AG08395 (cell line): ENCODE data around the gene PATJ.
"Not testable (repeated sequence)": the region's sequence is repeated elsewhere in the genome, so short reads cannot be mapped to it uniquely, and the experiment has no call there.

Experiments used
- DNase-seq: peaks from one replicate; pipeline ENCODE4 v3.0.0; 2012; ENCODE audit warnings: mixed read lengths, low spot score

The PATJ gene

DNA sequence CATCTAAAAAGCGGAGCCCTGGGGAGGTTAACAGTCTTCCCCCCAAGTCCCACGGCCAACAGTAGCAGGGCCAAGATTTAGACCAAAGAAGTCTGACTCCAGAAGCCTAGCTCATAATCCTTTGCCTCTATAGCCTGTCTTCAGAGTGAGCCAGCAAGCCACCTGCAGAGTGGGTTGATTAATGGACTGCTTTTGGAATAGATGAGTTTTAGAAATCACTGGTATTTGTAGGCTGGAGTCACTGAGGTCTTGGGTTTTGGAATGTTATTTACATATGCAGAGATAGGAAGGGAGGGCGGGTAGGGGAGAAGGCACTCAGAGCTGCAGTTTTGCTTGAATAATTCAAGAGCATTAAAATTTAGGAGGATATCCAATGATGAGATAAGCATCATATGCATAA is 361.6 kb downstream of the PATJ start:
- no peak for DNase-seq

DNA sequence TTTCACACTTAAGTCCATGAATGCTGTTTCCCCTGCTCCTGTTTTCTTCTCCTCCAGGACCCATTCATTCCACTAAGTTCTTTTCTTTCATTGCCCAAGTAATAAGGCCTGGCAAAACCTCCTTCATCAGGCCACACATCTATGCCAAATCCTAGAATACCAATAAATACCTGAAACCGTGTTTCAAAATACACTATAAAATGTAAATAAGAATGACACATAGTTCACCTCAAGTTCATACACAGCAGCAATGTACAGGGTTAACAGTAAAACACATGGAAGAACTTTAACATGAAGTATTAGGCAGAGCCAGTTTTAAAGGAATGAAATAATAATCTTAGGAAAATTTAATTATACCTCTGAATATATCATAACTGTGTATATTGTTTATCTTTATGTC is 365.6 kb downstream of the PATJ start:
- DNase-seq = no peak

DNA sequence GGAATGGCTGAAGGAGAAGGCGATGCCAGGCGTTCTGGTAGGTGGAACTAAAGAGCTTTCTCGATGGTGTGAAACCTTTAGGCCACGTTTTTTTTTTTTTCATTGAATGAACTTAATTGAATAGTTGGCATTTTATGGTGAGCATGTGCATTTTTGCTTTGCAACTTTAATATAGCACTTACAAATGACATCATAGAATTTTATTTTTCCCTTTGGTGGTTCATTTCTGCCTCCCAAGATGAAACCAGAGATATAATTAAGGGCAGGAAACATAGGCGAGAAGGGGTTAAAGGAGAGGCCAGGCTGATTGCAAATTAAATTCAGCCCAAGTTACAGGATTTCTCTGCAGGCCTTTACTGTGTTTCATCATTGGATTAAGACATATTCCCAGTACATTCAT is 366.8 kb downstream of the PATJ start:
- DNase-seq = no peak

DNA sequence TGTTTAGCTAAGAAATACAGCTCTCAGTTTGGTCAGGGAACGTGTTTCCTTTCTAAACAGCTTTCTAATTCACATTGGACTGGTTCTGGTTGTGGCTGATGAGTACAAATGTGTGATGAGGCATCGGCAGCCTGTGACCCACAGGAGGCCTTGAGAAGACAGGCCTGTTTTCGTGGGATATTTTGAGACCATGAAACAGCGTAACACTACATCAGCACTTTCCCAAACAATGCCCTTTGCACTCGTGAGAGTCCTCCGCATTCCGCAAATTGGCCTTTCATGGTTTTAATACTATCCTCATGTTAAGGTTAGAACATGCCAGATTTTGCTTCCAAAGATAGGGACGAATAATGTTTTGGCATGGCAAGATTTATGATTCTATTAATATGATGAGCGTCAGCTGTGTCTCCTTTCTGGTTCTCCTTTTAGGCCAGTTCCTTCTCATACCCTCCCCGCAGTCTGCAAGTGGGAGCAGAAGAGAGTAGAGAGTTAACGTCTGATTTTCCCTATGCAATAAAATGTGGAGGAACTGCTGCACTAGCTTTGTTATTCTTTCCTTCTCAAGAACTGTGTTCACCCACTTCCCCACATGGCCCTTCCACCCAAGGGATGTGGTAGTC is 368.0 kb downstream of the PATJ start:
- peak; percentile 10 for DNase-seq

DNA sequence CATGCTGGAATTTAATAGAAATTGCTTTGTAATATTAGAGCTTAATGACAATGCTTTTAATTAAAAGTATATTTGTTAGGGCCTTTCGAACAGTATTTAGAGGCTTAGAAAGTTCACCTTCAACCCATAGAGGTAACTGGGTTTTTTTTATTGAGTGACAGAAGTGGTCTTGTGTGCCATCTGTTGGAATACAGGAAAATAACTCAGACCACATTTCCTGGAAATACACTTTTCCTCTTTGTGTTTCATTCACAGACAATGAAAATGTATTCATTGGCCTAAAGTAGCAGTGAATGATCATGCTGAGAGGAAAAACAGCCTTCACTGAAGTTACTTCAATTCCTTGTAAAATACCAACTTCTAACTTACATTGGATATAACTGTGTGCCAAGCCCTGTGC is 368.8 kb downstream of the PATJ start:
- no peak for DNase-seq

- DNase-seq = no peak
Observed at GRCh38 chr1:62113507-62113906, 371.2 kb downstream of the PATJ start.

GRCh38 chr1:62117018-62117750 is 374.9 kb downstream of the PATJ start:
- no peak for DNase-seq

DNA sequence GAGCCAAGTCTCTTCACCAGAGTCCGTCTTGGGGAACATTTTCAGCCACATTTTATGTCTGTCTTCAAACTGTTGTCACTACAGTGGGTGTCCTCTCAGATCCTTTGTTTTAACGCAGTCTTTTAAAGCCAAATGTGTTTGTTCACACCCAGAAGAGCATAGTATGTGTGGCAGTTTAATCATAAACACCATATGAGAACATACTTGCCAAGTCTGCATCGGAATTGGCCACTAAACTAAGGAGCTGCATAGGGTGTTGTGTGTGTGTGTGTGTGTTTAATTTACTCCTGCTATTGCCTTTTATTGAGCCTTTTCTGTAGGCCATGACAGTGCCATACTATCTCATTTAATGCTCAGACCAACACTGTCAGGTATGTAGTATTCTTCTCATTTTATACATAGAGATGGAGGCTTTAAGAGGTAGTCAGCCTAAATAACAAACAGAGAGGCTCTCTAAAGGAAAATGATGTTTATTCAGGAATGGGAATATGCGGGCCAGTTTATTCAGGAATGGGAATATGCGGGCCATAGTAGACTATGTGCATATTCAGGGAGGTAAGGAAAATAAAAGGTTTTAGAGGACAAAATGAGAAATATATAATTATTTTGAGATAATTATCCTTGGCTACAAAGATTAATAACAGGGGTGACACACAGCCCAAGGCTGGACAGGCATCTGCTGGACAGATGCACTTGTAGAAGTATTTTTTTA is 384.5 kb downstream of the PATJ start:
- no peak for DNase-seq

- no peak for DNase-seq
Observed at GRCh38 chr1:62128745-62129144, 386.5 kb downstream of the PATJ start.

GRCh38 chr1:62131093-62131725 is 388.9 kb downstream of the PATJ start:
- peak; percentile 87 for DNase-seq

DNA sequence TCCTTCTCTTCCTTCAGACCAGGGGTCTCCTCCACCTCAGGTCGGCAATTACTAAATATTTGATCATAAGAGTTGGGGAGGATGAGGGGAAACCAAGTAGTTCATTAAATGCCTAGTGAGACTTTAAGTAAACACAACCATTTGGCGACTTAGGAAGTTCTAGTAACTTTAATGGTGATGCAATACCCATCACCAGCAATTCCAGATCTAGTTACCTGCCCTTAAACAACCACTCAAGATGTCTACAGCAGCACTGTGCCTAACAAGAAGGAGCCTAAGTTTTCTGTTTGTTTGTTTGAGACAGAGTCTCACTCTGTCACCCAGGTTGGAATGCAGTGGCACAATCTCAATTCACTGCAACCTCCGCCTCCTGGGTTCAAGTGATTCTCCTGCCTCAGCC is 395.7 kb downstream of the PATJ start:
- no peak for DNase-seq

- no peak for DNase-seq
Observed at GRCh38 chr1:62139410-62139809, 397.1 kb downstream of the PATJ start.

- DNase-seq = no peak
Observed at GRCh38 chr1:62140666-62141065, 398.4 kb downstream of the PATJ start.

- DNase-seq = peak; percentile 19
Observed at GRCh38 chr1:62142496-62142895, 400.2 kb downstream of the PATJ start.

DNA sequence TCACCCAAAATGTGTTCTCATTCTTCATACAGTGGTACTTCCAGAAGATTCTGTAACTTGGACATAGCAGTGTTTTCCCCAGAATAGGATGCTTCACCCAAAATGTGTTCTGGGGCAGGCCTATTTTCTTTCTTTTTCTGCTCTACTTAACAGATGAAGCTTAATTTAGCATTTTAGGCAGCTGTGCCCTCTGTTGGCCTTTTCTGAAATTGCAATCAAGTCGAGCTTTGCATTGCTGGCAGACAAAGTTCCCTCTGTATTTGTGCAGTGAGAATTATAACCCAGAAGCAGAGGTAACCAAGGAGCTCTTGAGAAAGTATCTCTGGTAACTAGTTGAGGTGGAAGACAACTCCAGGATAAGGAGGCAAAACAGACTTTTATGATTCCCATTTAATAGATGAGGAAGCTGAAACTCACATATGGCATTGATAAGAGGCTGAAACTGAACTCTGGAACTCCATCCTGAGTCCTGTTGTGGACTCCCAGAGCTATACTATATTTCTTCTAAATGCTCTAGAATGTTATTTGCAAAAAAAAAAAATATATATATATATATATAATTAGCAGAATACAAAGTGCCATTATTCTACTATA is 402.1 kb downstream of the PATJ start:
- peak; percentile 59 for DNase-seq

DNA sequence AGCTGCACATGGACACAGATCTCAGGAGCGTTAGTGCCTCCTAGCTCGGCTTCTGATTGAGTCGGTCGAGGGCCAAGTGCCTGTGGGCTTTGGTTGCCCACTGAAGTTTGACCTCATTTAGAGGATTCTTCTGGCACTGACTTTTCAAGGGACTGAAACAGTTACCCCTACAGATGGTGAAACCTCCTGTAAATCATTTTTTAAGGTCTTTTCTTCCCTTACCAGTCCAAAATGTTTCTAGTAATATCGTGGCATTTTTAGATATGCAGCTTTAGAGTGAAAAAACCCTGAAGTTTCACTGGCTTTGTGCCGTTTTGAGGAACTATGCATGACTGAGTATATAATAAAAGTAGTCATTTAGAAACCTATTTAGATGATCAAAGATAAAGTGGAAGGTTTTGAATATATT is 417.7 kb downstream of the PATJ start:
- DNase-seq = no peak

- no peak for DNase-seq
Observed at GRCh38 chr1:62161711-62162110, 419.4 kb downstream of the PATJ start.

DNA sequence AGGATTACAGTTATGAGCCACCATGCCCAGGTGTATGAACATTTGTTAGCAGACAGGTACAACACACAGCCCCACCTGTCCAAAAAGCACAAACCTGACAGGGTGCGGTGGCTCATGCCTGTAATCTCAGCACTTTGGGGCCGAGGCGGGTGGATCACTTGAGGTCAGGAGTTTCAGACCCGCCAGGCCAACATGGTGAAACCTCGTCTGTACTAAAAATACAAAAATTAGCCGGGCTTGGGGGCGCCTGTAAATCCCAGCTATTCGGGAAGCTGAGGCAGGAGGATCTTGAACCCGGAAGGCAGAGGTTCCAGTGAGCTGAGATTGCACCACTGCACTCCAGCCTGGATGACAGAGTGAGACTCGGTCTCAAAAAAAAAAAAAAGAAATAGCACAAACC is 428.1 kb downstream of the PATJ start:
- DNase-seq = not testable (repeated sequence)

- DNase-seq = peak; percentile 54
Observed at GRCh38 chr1:62175568-62176179, 433.4 kb downstream of the PATJ start.

- DNase-seq = no peak
Observed at GRCh38 chr1:62176597-62177312, 434.5 kb downstream of the PATJ start.

GRCh38 chr1:62177621-62178020 is 435.3 kb downstream of the PATJ start:
- DNase-seq = no peak
